Fibroblast of mammary gland (primary cell): ENCODE results near the gene USP6.

Experiments used
- DNase-seq: peaks from one replicate; pipeline ENCODE4 v3.0.0-alpha.2; 2010; ENCODE audit warnings: low read depth
- H3K4me3 ChIP-seq: 2 replicates; pipeline ENCODE4 v1.5.1; 2011; ENCODE audit warnings: low read depth, mild to moderate bottlenecking, low read length, moderate library complexity; ENCODE audit not compliant: control insufficient read depth
- CTCF ChIP-seq: conservative IDR thresholded peaks from 2 replicates; pipeline ENCODE4 v1.5.1; 2011; ENCODE audit warnings: low read depth, low read length, inconsistent platforms; ENCODE audit not compliant: control insufficient read depth, insufficient read depth

USP6 gene

GRCh38 chr17:5184288-5184687 is 68.5 kb downstream of the USP6 start:
- H3K4me3 ChIP-seq = no peak overlapping the region
- DNase-seq = no peak
- TF ChIP-seq CTCF = no peak

GRCh38 chr17:5191541-5192417 is 75.9 kb downstream of the USP6 start, which contains the start of gene ZNF594:
Gene ZNF594 (minus strand): TSS chr17:5191868. CDS start chr17:5184256, 7,612 bp downstream.
- DNase-seq = peak; percentile 94
- peak; percentile 58 for TF ChIP-seq CTCF
- peak within 1 kb of the TSS; percentile 76 for H3K4me3 ChIP-seq

GRCh38 chr17:5194346-5194745 is 78.5 kb downstream of the USP6 start:
- peak; percentile 68 for DNase-seq
- no peak overlapping the region for H3K4me3 ChIP-seq
- no peak for TF ChIP-seq CTCF

GRCh38 chr17:5198472-5198871 is 82.6 kb downstream of the USP6 start:
- DNase-seq = no peak
- no peak overlapping the region for H3K4me3 ChIP-seq
- TF ChIP-seq CTCF = no peak

- H3K4me3 ChIP-seq = no peak overlapping the region
- DNase-seq = no peak
- TF ChIP-seq CTCF = no peak
These were observed 84.5 kb downstream of the USP6 start for GRCh38 chr17:5200360-5200759.

- DNase-seq = no peak
- H3K4me3 ChIP-seq = no peak overlapping the region
- TF ChIP-seq CTCF = no peak
These were observed 85.2 kb downstream of the USP6 start for GRCh38 chr17:5201011-5201410.
